ENCODE data around the gene INPP5A. TPM values are rescaled to one million over a fixed set of nuclear protein-coding genes. Genes with fewer than 3 reads are reported as not detected.

The INPP5A gene
- total RNA-seq, 1 donor from 2014 or later: 35.4 TPM

DNA sequence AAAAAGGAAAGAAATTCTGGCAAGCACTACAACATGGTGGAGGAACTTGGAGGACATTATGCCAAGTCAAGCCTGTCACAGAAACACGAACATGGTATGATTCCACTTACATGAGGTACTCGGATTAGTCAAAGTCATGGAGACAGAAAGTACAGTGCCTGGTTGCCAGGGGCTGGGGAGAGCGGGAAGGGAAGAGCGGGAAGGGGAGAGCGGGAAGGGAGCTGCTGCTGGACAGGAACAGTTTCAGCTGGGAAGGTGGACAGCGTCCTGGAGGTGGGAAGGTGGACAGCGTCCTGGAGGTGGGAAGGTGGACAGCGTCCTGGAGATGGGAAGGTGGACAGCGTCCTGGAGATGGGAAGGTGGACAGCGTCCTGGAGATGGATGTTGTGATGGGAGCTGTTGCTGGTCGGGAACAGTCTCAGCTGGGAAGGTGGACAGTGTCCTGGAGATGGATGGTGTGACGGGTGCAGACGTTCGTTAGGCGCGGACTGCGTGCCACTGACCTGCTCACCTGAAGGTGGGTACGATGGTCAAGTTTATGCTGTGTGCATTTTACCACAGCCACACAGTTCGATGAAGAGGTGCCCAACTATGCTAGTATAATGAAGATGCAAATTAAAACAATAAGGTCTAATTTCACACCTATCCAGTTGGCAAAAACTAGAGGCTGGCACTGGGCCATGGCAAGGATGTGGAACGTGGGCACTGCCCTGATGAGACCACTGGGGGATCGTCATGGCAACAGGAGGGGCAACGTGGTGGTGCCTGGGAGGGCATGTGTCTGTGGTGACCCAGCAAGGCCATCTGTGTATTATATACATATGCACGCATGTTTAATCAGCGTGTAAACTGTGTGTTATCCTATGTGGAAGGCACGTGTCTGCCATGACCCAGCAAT lies 144.5 kb downstream of the INPP5A start:
- TF ChIP-seq, protein P1, sequence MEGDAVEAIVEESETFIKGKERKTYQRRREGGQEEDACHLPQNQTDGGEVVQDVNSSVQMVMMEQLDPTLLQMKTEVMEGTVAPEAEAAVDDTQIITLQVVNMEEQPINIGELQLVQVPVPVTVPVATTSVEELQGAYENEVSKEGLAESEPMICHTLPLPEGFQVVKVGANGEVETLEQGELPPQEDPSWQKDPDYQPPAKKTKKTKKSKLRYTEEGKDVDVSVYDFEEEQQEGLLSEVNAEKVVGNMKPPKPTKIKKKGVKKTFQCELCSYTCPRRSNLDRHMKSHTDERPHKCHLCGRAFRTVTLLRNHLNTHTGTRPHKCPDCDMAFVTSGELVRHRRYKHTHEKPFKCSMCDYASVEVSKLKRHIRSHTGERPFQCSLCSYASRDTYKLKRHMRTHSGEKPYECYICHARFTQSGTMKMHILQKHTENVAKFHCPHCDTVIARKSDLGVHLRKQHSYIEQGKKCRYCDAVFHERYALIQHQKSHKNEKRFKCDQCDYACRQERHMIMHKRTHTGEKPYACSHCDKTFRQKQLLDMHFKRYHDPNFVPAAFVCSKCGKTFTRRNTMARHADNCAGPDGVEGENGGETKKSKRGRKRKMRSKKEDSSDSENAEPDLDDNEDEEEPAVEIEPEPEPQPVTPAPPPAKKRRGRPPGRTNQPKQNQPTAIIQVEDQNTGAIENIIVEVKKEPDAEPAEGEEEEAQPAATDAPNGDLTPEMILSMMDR (conservative IDR thresholded peaks at IDR 0.05): no peak
- H3K27ac Mint-ChIP-seq (ENCODE audit: unreplicated experiment): no peak overlapping the region
- DNase-seq (ENCODE audit: low read depth, low spot score): no peak
- no peak overlapping the region for H3K4me3 Mint-ChIP-seq
- H3K27me3 Mint-ChIP-seq (ENCODE audit: low read depth): peaks cover 7% of the 10 kb centered on the region
- H3K9me3 Mint-ChIP-seq: no peaks in the 10 kb centered on the region
- peaks cover 7% of the 10 kb centered on the region for H3K36me3 Mint-ChIP-seq (ENCODE audit: low read depth)
- H3K4me1 Mint-ChIP-seq: peaks cover 15% of the 10 kb centered on the region

DNA sequence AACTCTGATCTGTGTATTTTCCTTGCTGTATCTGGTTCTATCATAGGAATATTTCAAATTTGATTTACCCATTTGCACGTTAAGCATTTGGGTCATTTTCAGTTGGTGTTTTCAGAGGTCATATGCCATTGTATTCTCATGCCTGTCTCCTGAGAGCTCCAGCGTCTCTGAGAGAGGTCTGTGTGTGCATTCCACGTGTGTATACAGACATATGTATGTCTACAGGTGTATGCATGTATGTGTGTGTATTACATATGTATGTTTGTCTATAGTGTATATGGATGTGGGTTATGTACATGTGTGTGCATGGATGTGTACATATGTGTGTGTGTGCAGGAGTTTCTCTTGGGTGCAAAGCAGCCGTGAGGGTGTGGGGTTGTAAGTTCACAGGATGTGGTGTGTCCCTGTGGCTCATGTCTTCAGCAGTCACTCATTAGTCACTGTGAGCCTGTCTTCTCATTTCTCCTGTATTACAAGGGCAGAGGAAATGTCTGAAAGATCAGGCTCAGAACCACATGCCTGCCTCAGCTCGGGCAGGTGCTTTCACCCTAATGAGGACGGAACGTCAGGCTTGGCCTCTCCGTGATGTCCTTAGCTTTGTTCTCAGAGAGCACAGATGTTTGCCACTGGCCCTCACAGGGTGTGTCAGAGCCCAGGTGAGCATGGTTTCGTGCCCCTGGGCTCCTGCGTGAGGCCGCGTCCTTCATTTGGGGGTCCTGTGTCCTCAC lies 146.7 kb downstream of the INPP5A start:
- Mint-ChIP-seq H3K4me1 (peaks cover 9% of the 10 kb centered on the region), H3K27me3 (ENCODE audit: low read depth) (peaks cover 7% of the 10 kb centered on the region), H3K4me3 (no peak overlapping the region), H3K27ac (ENCODE audit: unreplicated experiment) (no peak overlapping the region), H3K36me3 (ENCODE audit: low read depth) (peaks cover 7% of the 10 kb centered on the region), H3K9me3 (no peaks in the 10 kb centered on the region)
- TF ChIP-seq, protein P1 (conservative IDR thresholded peaks at IDR 0.05): no peak
- no peak for DNase-seq (ENCODE audit: low read depth, low spot score)

DNA sequence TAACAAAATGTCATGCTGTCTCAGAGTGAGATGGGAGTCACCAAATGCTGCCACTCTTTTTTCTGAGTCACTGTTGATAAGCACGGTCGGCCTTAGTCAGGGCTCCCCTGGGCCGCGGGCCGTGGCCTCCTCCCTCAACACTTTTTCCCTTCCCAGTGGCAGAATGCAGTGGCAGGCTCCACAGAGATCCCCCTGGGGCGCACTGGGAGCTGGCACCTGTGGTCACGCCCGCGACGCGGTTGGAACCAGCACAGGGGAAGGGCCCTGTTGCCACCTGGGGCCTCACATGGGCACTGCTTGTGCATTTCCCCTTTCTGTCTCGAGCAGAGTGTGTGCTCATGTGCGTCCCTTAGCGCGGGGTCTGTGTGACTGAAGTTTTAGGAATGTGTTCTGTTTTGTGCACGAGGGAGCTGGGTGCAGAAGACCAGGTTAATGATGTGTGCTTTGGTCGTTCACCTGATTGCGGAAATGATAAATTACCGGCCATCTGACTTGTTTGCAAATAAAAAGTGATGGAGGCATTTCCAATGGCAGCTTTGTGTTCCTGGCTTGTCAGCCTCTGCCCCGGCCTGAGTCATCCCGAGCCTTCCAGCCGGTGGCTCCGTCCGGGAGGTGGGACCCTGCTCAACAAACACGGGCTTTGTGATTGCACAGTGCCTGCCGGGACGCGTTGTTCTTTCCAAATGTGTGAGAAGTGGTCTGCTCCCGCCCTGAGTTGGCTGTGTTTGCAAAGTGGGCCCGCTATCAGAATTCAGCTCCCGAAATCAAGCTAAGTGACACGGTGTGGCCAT lies 147.7 kb downstream of the INPP5A start:
- Mint-ChIP-seq H3K27me3 (ENCODE audit: low read depth) (peaks cover 7% of the 10 kb centered on the region), H3K4me1 (peaks cover 9% of the 10 kb centered on the region), H3K4me3 (no peak overlapping the region), H3K9me3 (no peaks in the 10 kb centered on the region), H3K36me3 (ENCODE audit: low read depth) (peaks cover 3% of the 10 kb centered on the region), H3K27ac (ENCODE audit: unreplicated experiment) (peak overlapping the region; percentile 43)
- DNase-seq (ENCODE audit: low read depth, low spot score): peak; percentile 40
- TF ChIP-seq, protein P1 (conservative IDR thresholded peaks at IDR 0.05): no peak

DNA sequence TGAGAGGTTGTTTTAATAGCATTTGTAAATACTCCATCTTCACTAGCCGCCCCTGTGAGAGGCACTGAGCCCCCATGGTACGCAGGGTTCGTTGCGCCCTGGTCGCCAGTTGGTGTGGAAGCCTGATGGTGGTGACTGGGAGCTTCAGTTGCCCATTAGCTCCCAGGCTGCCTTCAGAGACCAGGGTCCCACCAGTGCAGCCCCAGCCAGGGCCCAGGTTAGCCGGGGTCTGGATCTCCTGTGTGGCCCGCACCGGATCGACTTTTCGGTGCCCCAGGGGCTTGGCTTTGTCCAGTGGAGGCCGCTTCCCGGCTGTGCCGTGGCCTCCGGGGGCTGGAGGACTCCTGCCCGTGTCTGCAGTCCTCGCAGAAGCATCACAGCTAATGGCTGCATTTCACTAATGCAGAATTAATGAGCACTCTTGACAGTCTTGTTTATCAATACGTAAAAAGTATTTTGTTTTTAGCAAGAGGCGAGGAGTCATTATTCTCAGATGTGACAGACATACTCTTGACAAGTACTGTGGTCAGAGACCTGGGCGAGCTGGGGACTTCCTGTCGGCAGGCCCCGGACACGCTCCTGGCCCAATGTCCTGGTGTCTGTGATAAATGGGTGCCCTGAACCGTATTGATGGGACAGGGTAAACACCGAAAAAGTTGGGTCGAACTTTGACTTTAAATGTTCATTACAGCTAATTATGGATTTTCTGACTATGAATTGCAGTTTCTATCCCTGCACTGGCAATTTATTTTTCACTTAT lies 148.5 kb downstream of the INPP5A start:
- TF ChIP-seq, protein P1 (conservative IDR thresholded peaks at IDR 0.05): no peak
- peaks cover 7% of the 10 kb centered on the region for H3K27me3 Mint-ChIP-seq (ENCODE audit: low read depth)
- DNase-seq (ENCODE audit: low read depth, low spot score): no peak
- no peak overlapping the region for H3K27ac Mint-ChIP-seq (ENCODE audit: unreplicated experiment)
- H3K36me3 Mint-ChIP-seq (ENCODE audit: low read depth): peaks cover 6% of the 10 kb centered on the region
- peaks cover 9% of the 10 kb centered on the region for H3K4me1 Mint-ChIP-seq
- H3K4me3 Mint-ChIP-seq: no peak overlapping the region
- no peaks in the 10 kb centered on the region for H3K9me3 Mint-ChIP-seq
